Upper lobe of left lung (tissue), 6 donors: Measurements from ENCODE around the gene NRDE2. TPM values are rescaled to one million over a fixed set of nuclear protein-coding genes. Genes with fewer than 3 reads are reported as not detected.

Source experiments
- ATAC-seq, 2 donors: fragments of 200-7000 bp; cut with Tn5 transposase; one replicate each; pipeline ENCODE4 v1.9.1; 2022; ENCODE audit warnings: mild to moderate bottlenecking in 2 of 2, moderate library complexity in 2 of 2; ENCODE audit not compliant: low FRiP score in 2 of 2
- DNase-seq, 2 donors: peaks; one replicate each; pipeline ENCODE4 v3.0.0-alpha.2; 2019 to 2020
- H3K27ac ChIP-seq, 4 donors: fragments of 200-600 bp; sonication (generic); one replicate each; pipeline ENCODE4 v1.5.1; 2016 to 2019
- H3K27me3 ChIP-seq, 4 donors: fragments of 200-600 bp; sonication (generic); one replicate each; pipeline ENCODE4 v1.5.1; 2017 to 2019
- H3K36me3 ChIP-seq, 4 donors: fragments of 200-600 bp; sonication (generic); one replicate each; pipeline ENCODE4 v1.5.1; 2016 to 2019
- H3K4me1 ChIP-seq, 4 donors: fragments of 200-600 bp; sonication (generic); one replicate each; pipeline ENCODE4 v1.5.1; 2018 to 2019
- H3K4me3 ChIP-seq, 4 donors: fragments of 200-600 bp; sonication (generic); one replicate each; pipeline ENCODE4 v1.5.1; 2017 to 2019; ENCODE audit warnings: mild to moderate bottlenecking in 2 of 4, moderate library complexity in 1 of 4
- H3K9me3 ChIP-seq, 4 donors: fragments of 200-600 bp; sonication (generic); one replicate each; pipeline ENCODE4 v1.5.1; 2018 to 2019
- CTCF ChIP-seq, 6 experiments: fragments of 450-650 bp in 4 of 6; fragments of 200-600 bp in 2 of 6; sonication (generic) in 2 of 6; IDR thresholded peaks; one replicate each; pipeline ENCODE4 v1.5.1; 2016 to 2019; ENCODE audit warnings: antibody characterized with exemption in 6 of 6
- EP300 ChIP-seq, 4 donors: sonication (generic); formaldehyde crosslinking; IDR thresholded peaks; one replicate each; pipeline ENCODE4 v1.5.1; 2017; ENCODE audit warnings: antibody characterized with exemption in 4 of 4, control low read depth in 2 of 4
- POLR2A ChIP-seq, 4 donors: fragments of 450-650 bp; IDR thresholded peaks; one replicate each; pipeline ENCODE4 v1.5.1; 2016 to 2017; ENCODE audit warnings: antibody characterized with exemption in 4 of 4, mild to moderate bottlenecking in 2 of 4
- POLR2AphosphoS5 ChIP-seq, 2 donors: sonication (generic); formaldehyde crosslinking; IDR thresholded peaks; one replicate each; pipeline ENCODE4 v1.5.1; 2017; ENCODE audit warnings: antibody characterized with exemption in 2 of 2
- WGBS, 2 donors: methylation state at CpG; one replicate each; pipeline ENCODE4 v1.1.5; 2017 to 2018; 5-methylcytosine and 5-hydroxymethylcytosine counted together
- total RNA-seq, 6 donors: library from RNA; depleted of rRNA in 4 of 6; stranded (reverse); fragments of >200 nt in 4 of 6; gene quantifications; one replicate each; pipeline versions ENCODE4 v1.1.0 to v1.2.1, GENCODE V29; 2016 to 2021
- donor health status: DM: no; HTN: no; CAD: no; lungs with moderate emphysema.
- donor health status: DM: no; HTN: yes; CAD: no; lungs with severe emphysema.

Gene NRDE2
- total RNA-seq, 6 donors from 2014 or later, result 12.0 to 51.3 (median 20.3) TPM

- no peaks in the 10 kb centered on the region for H3K27me3 ChIP-seq
- peaks cover 0 to 7% (median 6%) of the 10 kb centered on the region in 4 donors for H3K4me1 ChIP-seq
- peak in 1 of 2 donors; percentile 69 for DNase-seq
- TF ChIP-seq POLR2A (IDR thresholded peaks at IDR 0.05), result no peak
- TF ChIP-seq EP300 (IDR thresholded peaks at IDR 0.05), result no peak
- no peak for TF ChIP-seq POLR2AphosphoS5 (IDR thresholded peaks at IDR 0.05)
- TF ChIP-seq CTCF (IDR thresholded peaks at IDR 0.05), result no peak
- no peak overlapping the region for H3K27ac ChIP-seq
- H3K36me3 ChIP-seq, result peaks cover 16 to 83% (median 47%) of the 10 kb centered on the region in 4 donors
- no peak overlapping the region for H3K4me3 ChIP-seq
- no peaks in the 10 kb centered on the region for H3K9me3 ChIP-seq
- no peak for ATAC-seq
- 93 to 94% methylated on average over 22 to 35 of the region's 35 CpGs for WGBS, 2 donors
Measured at GRCh38 chr14:90278199-90279175, 53.3 kb downstream of the NRDE2 start.

GRCh38 chr14:90277581-90278198, 54.1 kb downstream of the NRDE2 start:
- no peak for ATAC-seq
- Histone ChIP-seq H3K27me3 (no peaks in the 10 kb centered on the region), H3K36me3 (peaks cover 12 to 87% (median 55%) of the 10 kb centered on the region in 4 donors), H3K4me3 (no peak overlapping the region), H3K27ac (no peak overlapping the region), H3K9me3 (no peaks in the 10 kb centered on the region), H3K4me1 (peaks cover 0 to 7% (median 6%) of the 10 kb centered on the region in 4 donors)
- no peak for TF ChIP-seq POLR2A (IDR thresholded peaks at IDR 0.05)
- no peak for TF ChIP-seq EP300 (IDR thresholded peaks at IDR 0.05)
- TF ChIP-seq CTCF (IDR thresholded peaks at IDR 0.05), result no peak
- TF ChIP-seq POLR2AphosphoS5 (IDR thresholded peaks at IDR 0.05), result no peak
- WGBS, 2 donors, result 91 to 99% methylated on average over 16 to 21 of the region's 24 CpGs
- DNase-seq, result peak in 1 of 2 donors; percentile 75

- DNase-seq, result peak; percentile 38 to 41
- Histone ChIP-seq H3K4me1 (peaks cover 0 to 7% (median 6%) of the 10 kb centered on the region in 4 donors), H3K36me3 (peaks cover 12 to 86% (median 60%) of the 10 kb centered on the region in 4 donors), H3K27me3 (no peaks in the 10 kb centered on the region), H3K27ac (no peak overlapping the region), H3K4me3 (no peak overlapping the region), H3K9me3 (no peaks in the 10 kb centered on the region)
- peak; percentile 23 to 26 for ATAC-seq
- WGBS, 2 donors, result 78 to 87% methylated on average over 13 to 18 of the region's 18 CpGs
- TF ChIP-seq CTCF (IDR thresholded peaks at IDR 0.05) (no peak), EP300 (IDR thresholded peaks at IDR 0.05) (no peak), POLR2AphosphoS5 (IDR thresholded peaks at IDR 0.05) (no peak), POLR2A (IDR thresholded peaks at IDR 0.05) (no peak)
Measured at GRCh38 chr14:90276646-90277367, 54.9 kb downstream of the NRDE2 start.

- WGBS, 2 donors, result 87 to 89% methylated on average over 6 to 8 of the region's 8 CpGs
- no peak for TF ChIP-seq EP300 (IDR thresholded peaks at IDR 0.05)
- no peak for TF ChIP-seq POLR2AphosphoS5 (IDR thresholded peaks at IDR 0.05)
- TF ChIP-seq POLR2A (IDR thresholded peaks at IDR 0.05), result no peak
- no peak for TF ChIP-seq CTCF (IDR thresholded peaks at IDR 0.05)
- Histone ChIP-seq H3K27ac (peak overlapping the region in 2 of 4 donors; percentile 18 to 35), H3K9me3 (no peaks in the 10 kb centered on the region), H3K4me3 (no peak overlapping the region), H3K4me1 (peaks cover 0 to 7% (median 6%) of the 10 kb centered on the region in 4 donors), H3K36me3 (peaks cover 17 to 87% (median 64%) of the 10 kb centered on the region in 4 donors), H3K27me3 (no peaks in the 10 kb centered on the region)
- ATAC-seq (no peak), DNase-seq (no peak)
Measured at GRCh38 chr14:90275820-90276219, 55.9 kb downstream of the NRDE2 start.
